ENCODE data around the gene KCNMA1. TPM values are rescaled to one million over a fixed set of nuclear protein-coding genes. Genes with fewer than 3 reads are reported as not detected.
"Not testable (repeated sequence)": the region's sequence is repeated elsewhere in the genome, so short reads cannot be mapped to it uniquely, and the experiment has no call there.

The KCNMA1 gene
- total RNA-seq (10 to 100 TPM; 13.6 to 24.7 TPM), polyA plus RNA-seq (ENCODE audit: insufficient read depth, low read depth, low replicate concordance) (36.1 TPM)
- long read RNA-seq, donor 1, partial matches to known transcripts = 0 of 2 reads
- long read RNA-seq, donor 1, other reads (novel, unspliced or antisense) = 0 of 2 reads
- long read RNA-seq, donor 2 = 0 reads

GRCh38 chr10:77637532-77638320 is at the start of gene KCNMA1:
KCNMA1 (minus strand) TSS chr10:77637808.
- Histone ChIP-seq H3K27ac (no peak within 1 kb of the TSS), H3K4me3 (peak within 1 kb of the TSS; percentile 43 to 61), H3K4me1 (peaks cover 3% of the 10 kb centered on the region), H3K9me3 (no peaks in the 10 kb centered on the region), H3K36me3 (ENCODE audit: low read depth, missing control alignments) (no peaks in the 10 kb centered on the region), H3K27me3 (no peaks in the 10 kb centered on the region)
- no peak for DNase-seq
- no peak for TF ChIP-seq POLR2A (IDR thresholded peaks at IDR 0.05)
- TF ChIP-seq, protein P1, sequence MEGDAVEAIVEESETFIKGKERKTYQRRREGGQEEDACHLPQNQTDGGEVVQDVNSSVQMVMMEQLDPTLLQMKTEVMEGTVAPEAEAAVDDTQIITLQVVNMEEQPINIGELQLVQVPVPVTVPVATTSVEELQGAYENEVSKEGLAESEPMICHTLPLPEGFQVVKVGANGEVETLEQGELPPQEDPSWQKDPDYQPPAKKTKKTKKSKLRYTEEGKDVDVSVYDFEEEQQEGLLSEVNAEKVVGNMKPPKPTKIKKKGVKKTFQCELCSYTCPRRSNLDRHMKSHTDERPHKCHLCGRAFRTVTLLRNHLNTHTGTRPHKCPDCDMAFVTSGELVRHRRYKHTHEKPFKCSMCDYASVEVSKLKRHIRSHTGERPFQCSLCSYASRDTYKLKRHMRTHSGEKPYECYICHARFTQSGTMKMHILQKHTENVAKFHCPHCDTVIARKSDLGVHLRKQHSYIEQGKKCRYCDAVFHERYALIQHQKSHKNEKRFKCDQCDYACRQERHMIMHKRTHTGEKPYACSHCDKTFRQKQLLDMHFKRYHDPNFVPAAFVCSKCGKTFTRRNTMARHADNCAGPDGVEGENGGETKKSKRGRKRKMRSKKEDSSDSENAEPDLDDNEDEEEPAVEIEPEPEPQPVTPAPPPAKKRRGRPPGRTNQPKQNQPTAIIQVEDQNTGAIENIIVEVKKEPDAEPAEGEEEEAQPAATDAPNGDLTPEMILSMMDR (IDR thresholded peaks at IDR 0.05) = no peak
- intact Hi-C loops (cut with DNase I; ENCODE audit: low total_unique reads) = loop anchor here (5.0 kb wide), 2 partner anchors 245 to 460 kb away; no protein-coding TSS in a partner anchor
- WGBS, 2 donors = 0 to 1% methylated on average over 2 to 65 of the region's 121 CpGs

DNA sequence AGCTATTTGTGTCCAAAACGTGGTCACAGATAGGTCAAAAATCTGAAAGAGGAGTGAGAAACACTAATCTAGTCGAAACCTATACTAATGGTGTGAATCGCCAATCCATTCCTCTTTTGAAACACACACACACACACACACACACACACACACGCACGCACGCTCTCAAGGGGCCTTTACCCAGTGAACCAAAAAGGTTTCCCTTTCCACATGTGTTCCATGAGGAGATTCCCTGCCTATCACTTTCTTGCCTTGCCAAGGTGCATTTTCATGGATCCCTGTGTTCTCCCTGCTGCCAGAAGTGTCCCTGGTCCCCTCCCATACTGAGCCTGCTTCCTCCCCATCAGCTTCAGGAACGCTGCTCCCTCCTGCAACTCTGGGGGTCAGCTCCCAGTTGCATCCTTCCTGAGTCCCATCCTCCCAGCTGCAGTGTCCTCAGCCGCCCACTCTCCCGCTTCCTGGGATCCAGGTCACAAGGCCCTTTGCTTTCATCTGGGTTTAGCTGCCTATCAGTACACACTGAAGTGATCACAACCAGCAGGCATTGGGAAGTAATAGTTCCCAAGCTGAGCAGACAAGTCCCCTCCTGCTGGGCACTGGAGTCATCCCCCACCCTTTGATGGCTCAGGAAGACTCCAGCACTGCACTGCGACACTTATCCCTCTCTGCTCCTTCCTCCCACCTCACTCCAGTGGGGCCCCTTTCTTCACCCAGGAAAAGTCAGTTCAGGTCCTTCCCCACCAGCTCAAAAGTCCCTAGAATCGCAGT is 49.2 kb upstream of the KCNMA1 start:
- Histone ChIP-seq H3K27ac (no peak overlapping the region), H3K36me3 (ENCODE audit: low read depth, missing control alignments) (no peaks in the 10 kb centered on the region), H3K4me3 (no peak overlapping the region), H3K27me3 (no peaks in the 10 kb centered on the region), H3K9me3 (no peaks in the 10 kb centered on the region), H3K4me1 (no peaks in the 10 kb centered on the region)
- intact Hi-C loops (cut with DNase I; ENCODE audit: low total_unique reads) = no loop called here
- no peak for DNase-seq
- WGBS, 2 donors = 80 to 87% methylated on average over 10 to 11 of the region's 11 CpGs
- TF ChIP-seq, protein P1 (IDR thresholded peaks at IDR 0.05) = no peak
- TF ChIP-seq POLR2A (IDR thresholded peaks at IDR 0.05) = no peak

DNA sequence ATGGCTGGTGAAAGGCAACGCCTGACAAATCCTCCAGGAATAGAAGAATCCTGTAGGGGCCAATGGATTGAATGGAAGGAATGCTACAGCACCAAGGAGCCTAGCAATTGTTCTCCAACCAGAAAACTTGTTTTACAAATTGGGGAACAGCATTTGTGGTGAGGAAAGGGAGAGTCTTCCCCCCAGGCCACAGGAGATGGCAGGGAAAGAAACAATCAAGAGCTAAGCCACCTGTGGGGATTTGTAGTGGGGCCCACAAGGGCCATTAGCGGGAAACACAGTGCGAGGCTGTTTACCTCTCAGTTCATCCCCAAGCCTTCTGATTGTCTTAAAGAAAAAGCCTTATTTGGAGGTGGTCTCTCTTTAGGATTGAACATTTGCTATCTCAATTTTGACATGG is 48.5 kb upstream of the KCNMA1 start:
- TF ChIP-seq, protein P1 (IDR thresholded peaks at IDR 0.05) = no peak
- TF ChIP-seq POLR2A (IDR thresholded peaks at IDR 0.05) = no peak
- Histone ChIP-seq H3K9me3 (no peaks in the 10 kb centered on the region), H3K4me3 (no peak overlapping the region), H3K36me3 (ENCODE audit: low read depth, missing control alignments) (no peaks in the 10 kb centered on the region), H3K27me3 (no peaks in the 10 kb centered on the region), H3K4me1 (no peaks in the 10 kb centered on the region), H3K27ac (no peak overlapping the region)
- 72 to 91% methylated on average over 3 of the region's 3 CpGs for WGBS, 2 donors
- no peak for DNase-seq
- intact Hi-C loops (cut with DNase I; ENCODE audit: low total_unique reads) = no loop called here

GRCh38 chr10:77685432-77685831 is 47.8 kb upstream of the KCNMA1 start:
- 55 to 76% methylated on average over 4 of the region's 4 CpGs for WGBS, 2 donors
- Histone ChIP-seq H3K9me3 (no peaks in the 10 kb centered on the region), H3K27me3 (no peaks in the 10 kb centered on the region), H3K4me1 (no peaks in the 10 kb centered on the region), H3K36me3 (ENCODE audit: low read depth, missing control alignments) (no peaks in the 10 kb centered on the region), H3K4me3 (no peak overlapping the region), H3K27ac (no peak overlapping the region)
- no peak for TF ChIP-seq POLR2A (IDR thresholded peaks at IDR 0.05)
- TF ChIP-seq, protein P1 (IDR thresholded peaks at IDR 0.05) = no peak
- intact Hi-C loops (cut with DNase I; ENCODE audit: low total_unique reads) = no loop called here
- DNase-seq = no peak

- 92 to 94% methylated on average over 8 of the region's 8 CpGs for WGBS, 2 donors
- H3K4me3 ChIP-seq; H3K27me3 ChIP-seq; H3K27ac ChIP-seq; intact Hi-C loops (cut with DNase I; ENCODE audit: low total_unique reads); DNase-seq; H3K4me1 ChIP-seq; H3K9me3 ChIP-seq; H3K36me3 ChIP-seq (ENCODE audit: low read depth, missing control alignments): not testable (repeated sequence)
These were observed 45.5 kb upstream of the KCNMA1 start for GRCh38 chr10:77683088-77683432.
